IPS DF 19.7 (cell line): Measurements from ENCODE around the gene GOLGA6C.
"Not testable (repeated sequence)": the region's sequence is repeated elsewhere in the genome, so short reads cannot be mapped to it uniquely, and the experiment has no call there.

Experiments
- DNase-seq: peaks from one replicate; pipeline ENCODE4 v3.0.0-alpha.2; 2013; ENCODE audit warnings: low read depth, low spot score

GOLGA6C gene, protein sequence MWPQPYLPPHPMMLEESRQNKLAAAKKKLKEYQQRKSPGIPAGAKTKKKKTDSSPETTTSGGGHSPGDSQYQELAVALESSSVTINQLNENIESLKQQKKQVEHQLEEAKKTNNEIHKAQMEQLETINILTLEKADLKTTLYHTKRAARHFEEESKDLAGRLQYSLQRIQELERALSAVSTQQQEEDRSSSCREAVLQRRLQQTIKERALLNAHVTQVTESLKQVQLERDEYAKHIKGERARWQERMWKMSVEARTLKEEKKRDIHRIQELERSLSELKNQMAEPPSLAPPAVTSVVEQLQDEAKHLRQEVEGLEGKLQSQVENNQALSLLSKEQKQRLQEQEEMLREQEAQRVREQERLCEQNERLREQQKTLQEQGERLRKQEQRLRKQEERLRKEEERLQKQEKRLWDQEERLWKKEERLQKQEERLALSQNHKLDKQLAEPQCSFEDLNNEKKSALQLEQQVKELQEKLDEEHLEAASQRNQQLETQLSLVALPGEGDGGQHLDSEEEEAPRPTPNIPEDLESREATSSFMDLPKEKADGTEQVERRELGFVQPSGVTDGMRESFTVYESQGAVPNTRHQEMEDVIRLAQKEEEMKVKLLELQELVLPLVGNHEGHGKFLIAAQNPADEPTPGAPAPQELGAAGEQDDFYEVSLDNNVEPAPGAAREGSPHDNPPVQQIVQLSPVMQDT

DNA sequence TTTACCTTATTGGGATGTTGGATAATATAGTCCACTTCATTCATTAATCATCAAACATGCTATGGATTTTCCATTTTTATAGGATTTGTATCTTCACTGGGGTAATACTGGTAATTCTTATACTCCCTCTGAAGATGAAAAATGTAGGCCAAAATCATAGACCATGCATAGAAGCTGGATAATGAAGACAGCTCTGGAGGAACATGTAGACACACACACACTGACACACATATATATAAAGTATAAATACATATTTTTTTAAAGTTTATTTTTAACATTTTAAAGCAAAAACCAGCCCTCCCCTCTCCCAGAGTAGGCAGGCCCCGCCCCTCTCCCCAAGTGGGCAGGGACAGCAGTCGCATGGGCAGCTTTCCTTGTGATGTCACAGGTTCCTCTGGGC is at the start of gene GOLGA6C:
Gene GOLGA6C, plus strand, starts transcription at position 301 of the 400 bp plus-strand sequence. CDS start 265 bp downstream, outside the sequence.
- DNase-seq, result not testable (repeated sequence)

DNA sequence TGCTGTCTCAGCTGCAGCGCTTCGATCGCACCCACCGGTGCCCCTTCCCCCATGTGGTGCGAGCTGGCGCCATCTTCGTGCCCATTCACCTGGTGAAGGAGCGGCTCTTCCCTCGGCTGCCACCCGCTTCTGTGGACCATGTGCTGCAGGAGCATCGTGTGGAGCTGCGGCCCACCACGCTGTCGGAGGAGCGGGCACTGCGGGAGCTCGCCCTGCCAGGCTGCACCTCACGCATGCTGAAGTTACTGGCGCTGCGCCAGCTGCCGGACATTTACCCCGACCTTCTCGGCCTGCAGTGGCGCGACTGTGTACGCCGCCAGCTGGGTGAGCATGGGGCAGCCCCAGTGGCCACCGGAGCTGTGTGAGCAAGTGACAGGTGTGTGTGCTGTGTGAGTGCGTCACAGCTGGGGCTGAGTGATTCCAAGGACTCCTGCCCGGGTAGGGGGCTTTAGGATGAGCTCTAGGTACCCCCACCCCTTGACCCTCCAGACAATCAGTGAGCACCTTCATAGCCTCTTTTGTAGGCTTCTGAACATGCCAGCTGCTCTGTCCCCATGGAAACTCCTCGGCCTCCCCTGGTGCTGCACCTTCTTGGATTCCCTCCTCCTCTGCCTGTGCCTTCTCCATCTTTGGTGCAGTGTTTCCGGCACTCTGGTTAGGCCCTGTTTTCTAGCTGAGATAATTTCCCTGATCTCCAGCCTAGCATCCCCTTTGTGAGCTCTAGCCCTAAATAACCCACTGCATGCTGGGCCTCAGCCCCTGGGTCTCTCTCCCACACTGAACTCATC is 49.4 kb upstream of the GOLGA6C start:
- DNase-seq, result no peak

DNA sequence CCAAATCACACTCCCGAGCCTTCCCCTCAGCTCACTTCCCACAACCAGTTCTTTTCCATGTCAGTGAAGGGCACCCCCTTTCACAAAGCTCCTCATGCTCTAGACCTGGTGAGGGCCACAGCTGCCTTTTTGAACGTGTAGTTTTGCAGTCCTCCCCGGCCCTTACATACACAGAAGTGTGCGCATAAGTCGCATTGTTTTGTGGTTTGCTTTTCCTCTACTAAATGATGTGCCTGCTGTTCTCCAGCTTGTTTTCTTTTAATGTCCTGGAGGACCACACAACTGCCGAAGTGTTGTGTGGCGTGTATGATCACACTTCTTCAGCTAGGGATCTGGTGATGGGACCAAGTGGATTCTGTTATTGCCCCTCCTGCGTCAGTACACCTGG is 48.9 kb upstream of the GOLGA6C start:
- no peak for DNase-seq

DNA sequence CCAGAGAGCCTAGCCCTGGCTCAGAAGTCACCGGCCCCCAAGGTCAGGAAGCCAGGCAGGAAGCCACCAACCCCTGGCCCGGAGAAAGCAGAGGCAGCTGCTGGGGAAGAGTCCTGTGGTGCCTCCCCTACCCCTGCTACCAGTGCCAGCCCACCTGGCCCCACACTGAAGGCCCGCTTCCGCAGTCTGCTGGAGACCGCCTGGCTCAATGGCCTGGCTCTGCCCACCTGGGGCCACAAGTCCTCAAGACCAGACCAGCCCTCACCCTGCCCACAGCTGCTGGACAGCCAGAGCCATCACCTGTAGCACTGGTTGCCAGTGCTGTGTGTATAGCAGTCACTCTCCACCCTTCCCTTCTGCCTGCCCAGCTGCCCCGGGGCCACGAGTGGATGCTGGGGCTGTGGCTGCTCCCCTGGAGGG is 47.3 kb upstream of the GOLGA6C start:
- DNase-seq, result no peak

DNA sequence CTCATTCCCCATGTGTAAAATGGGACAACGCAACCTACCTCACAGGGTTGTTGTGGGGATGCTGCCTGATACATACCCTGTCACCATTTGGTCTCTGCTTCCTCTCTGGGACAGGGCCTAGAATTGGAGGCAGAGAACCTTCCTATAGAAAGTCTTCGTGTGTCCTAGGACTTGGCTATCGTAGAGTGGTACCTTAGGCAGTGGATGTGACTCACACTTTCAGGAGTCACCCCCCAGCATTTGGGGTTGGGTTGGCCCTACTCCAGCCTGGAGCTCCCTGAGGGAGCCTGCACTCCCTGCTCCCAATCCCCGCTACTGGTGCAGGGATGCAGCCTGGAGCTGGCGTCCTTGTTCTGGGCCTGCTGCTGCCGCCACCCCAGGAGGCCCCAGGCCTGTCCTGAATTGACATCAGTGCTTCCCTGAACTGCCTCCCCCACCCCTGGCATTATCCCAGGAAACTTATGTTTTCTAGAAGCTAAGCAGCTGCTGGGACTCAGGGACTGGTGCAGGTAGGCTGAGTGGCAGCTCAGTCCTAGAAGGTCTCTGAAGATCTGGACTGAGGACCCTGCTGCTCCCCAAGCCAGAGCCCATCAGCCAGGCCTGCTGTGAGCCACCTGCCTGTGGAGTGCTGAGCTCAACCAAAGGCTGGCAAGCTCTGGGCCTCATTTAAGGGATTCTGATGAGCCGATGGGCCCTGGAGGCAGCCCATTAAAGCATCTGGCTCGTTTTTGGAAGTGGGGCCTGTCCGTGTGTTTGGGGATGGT is 46.5 kb upstream of the GOLGA6C start:
- no peak for DNase-seq

DNA sequence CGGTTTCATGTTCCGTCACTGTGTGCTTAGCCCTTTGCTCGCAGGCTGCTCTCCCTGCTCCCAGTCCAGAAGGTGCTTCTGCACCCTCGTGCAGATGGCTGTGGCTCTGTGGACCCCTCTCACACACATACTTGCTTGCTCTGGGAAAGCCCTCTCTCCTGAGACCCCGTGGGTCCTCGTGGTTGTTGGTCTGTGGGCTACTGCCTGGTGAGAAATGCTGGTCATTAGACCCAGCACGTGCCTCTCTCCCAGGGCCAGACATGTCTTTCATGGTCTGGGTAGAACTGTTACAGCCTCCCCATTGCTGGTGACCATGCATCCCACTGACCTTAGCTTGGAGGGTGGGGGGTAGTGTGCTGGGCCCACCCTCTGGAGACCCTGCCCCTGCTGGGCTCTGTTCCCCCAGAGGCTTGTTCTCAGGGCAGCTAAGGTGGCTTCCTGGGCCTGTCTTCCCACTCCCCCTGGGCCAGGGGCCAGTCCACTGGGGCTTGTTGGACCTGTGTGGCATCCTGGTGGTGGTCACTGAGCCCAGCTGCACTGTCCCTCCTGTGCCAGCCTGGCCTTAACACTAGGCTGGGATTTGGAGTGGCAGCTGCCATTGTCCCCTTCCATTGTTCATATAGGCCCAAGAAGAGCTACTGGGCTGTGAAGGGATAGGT is 45.8 kb upstream of the GOLGA6C start:
- DNase-seq, result no peak

DNA sequence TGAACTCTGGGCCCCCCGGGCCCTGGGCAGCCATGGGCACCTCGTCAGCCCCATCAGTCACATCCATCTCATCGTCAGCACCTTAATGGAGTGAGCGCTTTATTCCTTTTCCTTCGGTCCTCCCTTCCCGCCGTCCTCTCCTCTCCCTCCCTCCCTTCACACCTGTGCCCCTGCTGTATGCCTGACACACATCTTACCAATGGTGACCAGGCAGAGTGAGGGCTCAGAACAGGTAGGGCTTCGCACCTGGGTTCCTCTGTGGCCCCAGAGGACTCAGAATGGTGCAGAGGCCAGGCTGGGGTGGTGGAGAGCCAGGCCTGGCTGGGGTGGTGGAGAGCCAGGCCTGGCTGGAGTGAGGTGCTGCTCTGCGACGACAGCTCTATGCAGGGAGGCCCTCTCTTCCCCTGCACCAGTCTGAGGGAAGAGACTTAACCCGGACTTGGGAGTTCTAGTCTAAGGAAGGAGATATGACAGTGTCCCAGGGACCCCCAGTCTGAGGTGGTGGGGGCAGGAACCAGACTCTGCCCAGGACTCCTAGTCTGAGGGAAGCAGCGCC is 44.8 kb upstream of the GOLGA6C start:
- DNase-seq, result no peak

DNA sequence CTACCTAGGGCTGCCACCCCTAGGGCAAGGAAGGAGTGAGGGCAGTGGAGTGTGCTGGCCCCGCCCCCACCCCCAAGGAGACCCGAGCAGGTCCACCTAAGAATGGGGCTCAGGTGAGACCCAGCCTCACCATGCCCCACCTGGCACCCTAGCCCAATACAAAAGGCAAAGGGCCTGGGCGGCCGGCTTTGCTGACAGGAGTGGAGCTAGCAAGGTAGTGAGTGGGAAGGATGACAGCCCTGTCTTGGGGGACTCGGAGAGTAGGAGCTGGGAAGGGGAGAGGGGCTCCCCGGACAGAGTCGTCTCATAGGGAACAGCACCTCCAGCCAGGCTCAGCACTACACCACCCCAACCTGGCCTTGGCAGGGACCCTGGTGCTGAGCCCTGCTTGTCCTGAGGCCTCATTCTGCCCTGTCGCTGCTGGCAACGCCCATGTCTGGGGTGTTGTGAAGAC is 44.3 kb upstream of the GOLGA6C start:
- no peak for DNase-seq

DNA sequence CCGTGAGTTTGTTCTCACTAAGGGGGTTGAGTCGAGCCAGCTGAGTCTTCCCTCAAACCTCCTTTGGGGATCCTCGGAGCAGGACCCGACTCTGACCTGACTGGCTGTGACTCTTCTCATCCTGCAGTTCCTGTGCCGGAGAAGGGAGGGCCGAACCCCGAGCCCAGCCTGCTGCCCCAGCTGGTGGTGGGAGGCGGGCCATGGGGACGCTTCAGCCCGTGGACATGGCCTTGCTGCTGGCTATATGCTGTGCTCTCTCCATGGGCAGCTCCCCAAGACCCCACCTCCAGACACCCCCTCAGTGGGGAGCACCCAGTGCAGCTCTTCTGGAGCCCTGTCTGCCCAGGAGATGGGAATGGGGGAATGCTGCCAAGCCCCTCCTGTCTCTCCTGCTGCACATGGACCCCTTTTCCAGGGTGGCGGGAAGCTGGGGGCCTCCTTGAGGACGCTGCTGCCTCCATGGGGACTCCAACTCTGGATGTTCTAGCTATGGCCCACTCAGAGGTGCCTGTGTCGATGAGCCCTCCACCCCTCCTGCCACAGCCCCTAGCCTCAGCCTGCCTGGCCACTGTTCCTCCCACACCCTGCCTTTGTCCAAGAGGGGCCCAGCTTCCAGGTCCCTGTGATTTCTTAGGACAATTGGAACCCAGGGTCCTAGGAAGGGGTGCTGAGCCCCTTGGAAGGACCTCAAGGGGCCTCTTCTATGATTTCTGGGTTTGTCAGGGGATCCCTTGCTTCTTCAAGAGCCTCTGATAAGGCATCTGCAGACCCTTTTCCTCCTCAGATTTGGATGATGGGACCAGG is 43.6 kb upstream of the GOLGA6C start:
- DNase-seq, result no peak

DNA sequence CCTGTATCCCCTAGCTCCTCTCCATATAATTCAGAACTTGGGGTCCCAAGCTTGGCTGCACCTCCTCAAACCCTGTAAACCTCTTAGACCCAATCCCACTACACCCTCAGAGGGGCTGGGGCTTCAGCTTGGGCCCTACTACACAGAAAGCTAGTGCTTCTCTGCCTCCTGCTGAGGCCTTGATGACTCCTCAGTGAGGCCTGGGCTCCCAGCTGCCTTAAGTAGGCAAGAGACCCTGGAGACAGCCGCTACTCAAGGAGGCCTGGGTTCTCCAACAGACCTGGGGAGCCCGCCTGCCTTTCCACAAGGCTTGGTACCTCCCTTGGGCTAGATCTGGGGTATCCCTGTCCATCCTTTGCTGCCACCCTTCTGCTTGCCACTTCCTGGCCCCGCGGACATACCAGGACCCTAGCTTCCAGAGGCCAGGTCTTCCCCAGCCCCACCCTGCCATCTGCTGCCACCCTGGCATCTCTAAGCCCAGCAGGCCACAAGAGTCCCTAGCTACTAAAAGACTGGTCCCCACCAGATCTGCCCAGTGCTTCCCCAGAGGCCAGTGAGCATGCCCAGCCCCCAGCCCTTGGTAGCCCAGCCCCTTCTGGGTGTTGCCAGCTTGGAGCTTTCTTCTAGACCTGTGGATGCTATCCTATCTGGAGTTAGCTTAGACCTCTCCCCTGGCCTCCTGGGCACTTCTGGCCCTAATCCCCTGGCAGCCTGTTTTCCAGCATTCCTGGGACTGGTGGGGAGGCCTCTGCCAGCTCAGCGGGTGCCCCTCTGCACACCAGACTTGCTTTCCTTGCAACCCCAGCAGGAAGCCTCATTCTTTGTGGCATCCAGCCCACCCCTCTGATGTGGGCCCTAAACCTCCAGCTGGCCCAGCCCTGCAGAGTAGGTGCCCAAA is 42.8 kb upstream of the GOLGA6C start:
- no peak for DNase-seq

DNA sequence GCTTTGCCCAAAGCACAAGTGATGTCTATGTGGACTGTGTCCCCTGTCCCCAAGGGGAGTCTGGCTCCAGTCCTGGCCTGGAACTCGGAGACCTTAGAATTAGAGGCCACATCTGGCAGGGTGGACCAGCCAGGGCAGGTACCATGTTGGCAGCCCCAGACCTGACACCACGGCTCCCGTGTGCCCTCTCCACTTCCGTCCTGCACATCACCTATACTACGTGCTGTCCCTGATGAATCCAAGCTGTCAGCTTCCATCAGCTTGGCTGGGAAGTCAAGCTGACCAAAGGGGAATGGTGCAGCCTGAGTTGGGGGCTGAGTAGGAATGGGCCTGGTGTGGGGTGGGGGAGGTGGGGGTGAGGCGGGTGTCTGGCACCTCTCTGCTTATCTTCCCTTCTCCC is 41.1 kb upstream of the GOLGA6C start:
- no peak for DNase-seq

DNA sequence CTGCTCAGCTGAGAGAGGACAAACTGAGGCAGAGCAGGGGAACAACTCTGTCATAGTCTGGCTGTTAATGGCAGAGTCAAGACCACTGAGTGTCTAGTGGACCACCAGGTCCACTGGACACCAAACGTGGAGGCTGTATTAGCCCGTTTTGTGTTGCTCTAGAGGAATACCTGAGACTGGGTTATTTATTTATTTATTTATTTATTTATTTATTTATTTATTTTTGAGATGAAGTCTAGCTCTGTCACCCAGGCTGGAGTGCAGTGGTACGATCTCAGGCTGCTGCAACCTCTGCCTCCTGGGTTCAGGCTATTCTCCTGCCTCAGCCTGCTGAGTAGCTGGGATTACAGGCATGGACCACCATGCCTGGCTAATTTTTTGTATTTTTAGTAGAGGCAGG is 40.6 kb upstream of the GOLGA6C start:
- DNase-seq, result not testable (repeated sequence)

DNA sequence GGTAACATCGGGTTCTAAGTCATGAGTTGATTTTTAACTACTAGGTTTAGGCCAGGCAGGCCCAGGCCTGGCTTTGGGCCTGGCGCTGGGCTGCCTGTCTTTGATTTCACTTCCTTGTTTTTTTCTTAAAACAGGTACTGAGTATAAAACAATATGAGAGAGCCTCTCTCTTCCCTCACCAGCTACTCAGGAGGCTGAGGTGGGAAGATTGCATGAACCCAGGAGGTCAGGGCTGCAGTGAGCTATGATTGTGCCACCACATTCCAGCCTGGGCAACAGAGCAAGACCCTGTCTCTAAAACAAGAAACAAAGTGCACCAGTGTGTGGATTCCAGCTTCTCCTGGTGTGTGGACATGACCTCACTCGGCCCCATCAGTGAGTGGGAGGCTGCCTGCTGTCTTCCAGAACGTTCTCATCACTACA is 38.6 kb upstream of the GOLGA6C start:
- not testable (repeated sequence) for DNase-seq

DNA sequence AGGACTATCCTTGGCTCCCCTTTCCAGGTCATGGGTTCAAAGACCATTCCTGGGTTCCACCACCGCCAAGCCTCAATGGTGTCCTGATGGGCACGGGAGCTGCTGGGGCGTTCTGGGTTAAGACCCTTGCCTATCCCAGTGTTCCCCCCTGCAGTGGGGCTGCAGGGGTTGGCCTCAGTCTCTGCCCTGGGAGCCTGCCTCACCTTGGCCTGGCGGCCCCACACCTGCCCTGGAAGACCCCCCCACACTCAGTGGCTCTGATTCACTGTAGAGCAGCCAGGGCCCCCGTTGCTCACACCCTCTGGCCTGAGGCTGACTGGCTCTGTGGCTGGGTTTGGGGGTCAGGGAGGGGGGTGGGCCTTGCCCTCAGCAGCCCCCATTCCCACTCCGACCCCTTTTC is 34.4 kb upstream of the GOLGA6C start:
- DNase-seq, result no peak

DNA sequence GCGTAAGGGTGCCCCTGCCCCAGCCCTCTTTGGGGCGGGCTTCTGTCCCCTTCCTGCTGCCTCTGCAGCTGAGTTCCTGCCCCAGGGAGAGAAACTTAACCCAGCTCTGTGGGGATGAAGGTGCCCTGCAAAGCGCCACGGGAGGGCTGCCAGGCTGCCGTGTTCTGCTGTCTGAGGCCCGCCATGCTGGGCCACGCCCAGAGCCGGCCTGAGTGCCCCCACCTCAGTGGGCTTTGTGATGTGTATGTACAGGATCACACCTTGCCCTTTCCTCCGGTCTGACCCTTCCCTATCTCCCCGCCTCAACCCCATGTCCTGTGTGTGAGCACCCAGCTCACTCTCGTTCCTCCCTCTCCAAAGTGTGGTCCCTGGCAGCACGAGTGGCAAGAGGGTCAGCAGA is 33.9 kb upstream of the GOLGA6C start:
- no peak for DNase-seq

DNA sequence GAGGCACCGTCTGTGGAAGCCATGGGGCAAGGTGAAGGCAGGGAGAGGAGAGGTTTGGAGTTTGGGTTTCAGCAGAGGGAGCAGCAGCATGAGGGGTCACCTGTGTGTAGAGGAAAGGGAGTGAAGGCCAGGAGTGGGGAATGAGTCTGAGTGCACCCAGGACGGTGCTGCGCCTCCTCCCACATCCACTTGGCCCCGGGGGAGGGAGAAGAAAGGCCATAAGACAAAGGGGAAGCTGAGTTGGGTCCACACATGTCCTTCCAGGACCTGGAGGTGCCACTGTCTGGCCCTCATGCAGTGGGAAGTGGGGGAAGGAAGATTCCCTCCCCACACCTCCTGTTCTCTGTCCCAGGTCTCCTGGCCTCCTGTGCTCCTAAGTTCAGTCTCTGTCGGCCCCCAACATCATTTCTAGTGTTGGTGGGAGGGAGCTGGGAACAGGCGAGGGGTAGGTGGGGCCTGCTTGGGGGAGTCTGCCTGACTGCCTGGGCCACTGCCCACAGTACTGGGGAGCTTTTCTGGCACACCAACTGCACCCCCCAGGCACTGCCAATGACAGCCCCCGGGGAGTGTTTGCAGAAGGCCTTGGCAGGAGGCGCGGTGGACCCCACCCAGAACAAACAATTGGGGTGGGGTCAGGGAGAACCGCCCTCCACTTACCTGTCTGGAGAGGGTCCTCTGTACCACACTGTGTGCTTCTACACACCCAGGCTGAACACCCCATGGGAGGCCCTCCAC is 32.9 kb upstream of the GOLGA6C start:
- DNase-seq, result not testable (repeated sequence)

DNA sequence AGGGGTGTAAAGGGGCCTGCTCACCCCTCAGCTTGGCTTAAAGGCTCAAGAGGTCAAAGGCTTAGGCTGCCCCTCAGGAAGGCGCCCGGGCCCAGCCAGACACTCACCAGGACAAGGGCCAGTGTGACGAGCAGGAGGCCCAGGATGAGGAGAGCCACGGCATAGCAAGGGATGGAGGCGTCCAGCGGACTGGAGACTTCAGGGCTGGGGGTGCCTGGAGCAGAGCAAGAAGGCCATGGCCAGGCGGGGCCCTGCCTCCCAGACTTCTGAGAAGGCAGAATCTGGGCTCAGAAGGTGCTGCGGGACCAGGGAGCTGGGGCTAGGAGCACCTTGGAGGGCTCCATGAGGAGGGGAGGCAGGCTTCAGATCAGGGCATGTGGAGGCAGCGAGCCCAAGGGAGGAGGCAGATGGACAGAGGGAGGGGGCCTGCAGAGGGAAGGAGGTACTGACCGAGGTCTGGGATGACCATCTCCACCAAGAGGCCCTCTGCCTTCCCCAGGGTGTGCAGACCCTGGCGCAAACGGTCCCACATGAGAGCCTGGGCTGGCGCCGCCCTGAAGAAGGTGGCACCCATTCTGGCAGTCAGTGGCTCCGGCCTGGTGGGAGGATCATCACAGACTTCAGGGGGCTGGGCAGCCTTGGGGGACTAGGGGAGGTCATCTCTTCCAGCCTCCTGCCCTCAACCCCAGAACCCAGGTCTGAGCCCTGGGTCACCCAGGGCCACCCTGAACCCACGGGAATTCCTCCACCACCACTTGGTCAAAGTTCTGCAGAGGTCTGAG is 32.0 kb upstream of the GOLGA6C start:
- DNase-seq, result no peak
